NB4 (cell line): ENCODE results near the gene SECISBP2L.

Source experiments
- CTCF ChIP-seq: IDR thresholded peaks from one replicate; pipeline ENCODE4 v1.5.1; 2012; ENCODE audit warnings: low read depth, low read length
- MAX ChIP-seq: IDR thresholded peaks from 2 replicates; pipeline ENCODE4 v1.6.1; 2011; ENCODE audit warnings: low read depth, low read length
- MYC ChIP-seq: IDR thresholded peaks from 2 replicates; pipeline ENCODE4 v1.6.1; 2011; ENCODE audit warnings: low read depth, low read length
- POLR2A ChIP-seq: IDR thresholded peaks from 2 replicates; pipeline ENCODE4 v1.6.1; 2011; ENCODE audit warnings: mild to moderate bottlenecking; ENCODE audit not compliant: insufficient read length; ENCODE audit errors: extremely low read depth

- TF ChIP-seq CTCF (no peak), POLR2A (no peak), MYC (no peak), MAX (no peak)
Observed at GRCh38 chr15:49052662-49053061, 6.4 kb upstream of the SECISBP2L start.
